CMK (cell line): ENCODE data around the gene TRPV6.

Experiments used
- DNase-seq: peaks from one replicate; pipeline ENCODE4 v3.0.0-alpha.2; 2010; ENCODE audit warnings: low read depth

Gene TRPV6

DNA sequence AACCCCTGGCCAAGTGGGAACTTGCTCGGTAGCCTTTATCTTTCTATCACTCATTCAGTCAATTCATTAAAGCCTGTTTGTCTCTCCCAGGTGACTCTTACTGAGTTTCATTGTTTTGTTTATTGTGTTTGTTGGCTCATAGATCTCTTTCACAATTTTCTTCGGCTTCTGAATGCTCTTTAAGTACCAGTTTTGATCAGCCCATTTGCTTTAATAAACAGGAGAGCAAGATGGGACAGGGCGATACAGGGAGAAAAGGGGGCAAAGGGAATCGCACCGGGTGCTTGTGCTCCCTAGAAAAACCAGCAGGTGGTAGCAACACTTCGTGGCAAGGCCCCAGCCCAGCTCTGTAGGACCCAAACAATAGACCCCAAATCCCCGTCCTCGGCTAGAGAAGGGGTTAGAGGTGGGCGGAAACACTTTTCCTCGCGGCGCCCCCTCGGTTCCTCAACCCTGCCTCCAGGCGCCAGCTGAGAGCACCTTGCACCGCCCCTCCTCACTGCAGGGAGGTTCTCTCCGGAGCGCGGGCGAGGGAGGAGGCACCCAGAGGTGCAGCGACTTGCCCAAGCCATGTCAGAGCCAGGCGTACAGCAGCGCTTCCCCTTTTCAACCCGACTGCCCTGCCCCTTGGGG lies 31.7 kb downstream of the TRPV6 start:
- no peak for DNase-seq

GRCh38 chr7:142851919-142852318 lies 33.6 kb downstream of the TRPV6 start:
- DNase-seq: no peak

GRCh38 chr7:142851269-142851668 lies 34.3 kb downstream of the TRPV6 start:
- DNase-seq: no peak

DNA sequence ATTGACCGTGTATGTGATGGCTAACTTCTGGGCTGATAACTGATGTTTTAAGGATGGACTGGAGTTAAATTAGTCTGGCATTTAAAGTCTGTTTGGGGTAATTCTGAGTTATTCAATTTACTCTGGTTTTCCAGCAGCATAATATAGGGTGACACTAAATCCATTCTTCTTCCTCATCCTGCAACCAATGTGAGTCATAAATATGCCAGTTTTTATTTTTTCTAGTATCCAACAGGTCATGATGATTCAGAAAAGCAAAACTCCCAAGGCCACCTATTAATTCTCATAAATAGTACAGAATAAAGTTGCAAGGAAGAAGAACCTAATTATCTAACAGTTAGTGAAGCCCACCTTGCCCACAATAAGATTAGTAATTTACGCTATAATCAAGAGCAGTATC lies 38.2 kb downstream of the TRPV6 start:
- DNase-seq: no peak

DNA sequence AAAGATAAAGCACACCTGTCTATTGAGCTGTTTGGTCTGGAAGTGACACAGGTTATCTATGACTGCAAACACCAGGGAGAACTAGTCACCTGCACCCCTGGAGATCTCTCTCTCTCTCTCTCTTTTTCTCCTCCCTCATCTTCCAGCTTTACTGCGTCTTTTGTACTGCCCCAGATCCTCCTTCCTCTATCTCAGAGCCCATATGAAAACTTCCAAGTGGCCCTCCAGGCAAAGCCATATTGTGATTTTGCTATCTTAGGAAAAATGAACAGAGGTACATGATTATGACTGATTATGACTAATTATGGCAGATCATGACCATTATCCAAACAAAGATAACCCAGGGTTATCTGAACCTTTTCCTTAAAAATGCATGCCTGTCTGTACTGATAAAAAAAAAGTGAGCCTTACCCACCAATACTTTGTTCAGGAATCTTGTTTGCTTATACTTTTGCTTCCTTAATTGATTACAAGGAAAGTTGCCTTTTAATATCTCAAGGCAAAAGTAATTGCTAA lies 43.2 kb downstream of the TRPV6 start:
- no peak for DNase-seq

GRCh38 chr7:142838461-142839213 lies 46.9 kb downstream of the TRPV6 start:
- DNase-seq: no peak

DNA sequence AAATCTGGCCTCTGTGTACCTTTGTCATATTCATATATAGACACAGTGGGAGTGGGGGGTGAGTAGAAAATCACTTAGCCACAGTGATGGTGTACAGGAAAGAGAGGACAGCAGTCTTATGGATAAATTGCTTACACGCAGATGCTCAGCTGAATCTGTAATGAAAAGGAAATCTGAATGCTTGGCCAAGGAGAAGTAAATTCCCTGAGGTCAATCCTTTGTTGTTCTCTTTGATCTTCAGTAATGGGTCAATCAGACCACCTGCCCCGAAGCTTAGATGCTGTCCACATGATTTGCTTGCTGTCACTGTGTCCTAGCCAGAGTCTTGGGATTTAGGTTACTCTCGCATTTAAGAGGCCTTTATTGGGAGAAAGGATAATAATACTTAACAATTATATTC lies 49.1 kb downstream of the TRPV6 start:
- no peak for DNase-seq

GRCh38 chr7:142835487-142835886 lies 50.1 kb downstream of the TRPV6 start:
- DNase-seq: no peak

- no peak for DNase-seq
Observed at GRCh38 chr7:142833174-142834048, 52.1 kb downstream of the TRPV6 start.

DNA sequence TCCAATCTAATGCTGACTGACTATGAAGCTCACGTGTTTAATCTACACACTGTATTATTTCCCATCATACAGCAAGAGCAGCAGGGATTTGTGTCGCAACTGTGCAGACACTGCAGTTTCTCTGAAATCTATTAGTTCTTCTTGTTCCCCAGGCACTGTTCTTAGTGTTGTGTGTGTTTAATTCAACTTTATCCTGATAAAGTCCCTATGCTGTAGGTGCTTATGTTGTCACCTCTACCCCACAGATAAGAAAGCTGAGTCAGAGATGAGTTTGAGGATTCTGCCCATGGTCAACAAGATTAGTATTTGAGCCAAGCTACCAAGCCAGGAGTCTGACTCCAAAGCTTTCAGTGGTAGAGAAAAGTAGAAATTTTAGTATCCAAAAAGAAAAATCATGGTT lies 53.1 kb downstream of the TRPV6 start:
- DNase-seq: no peak

GRCh38 chr7:142827951-142828500 lies 57.5 kb downstream of the TRPV6 start:
- no peak for DNase-seq

DNA sequence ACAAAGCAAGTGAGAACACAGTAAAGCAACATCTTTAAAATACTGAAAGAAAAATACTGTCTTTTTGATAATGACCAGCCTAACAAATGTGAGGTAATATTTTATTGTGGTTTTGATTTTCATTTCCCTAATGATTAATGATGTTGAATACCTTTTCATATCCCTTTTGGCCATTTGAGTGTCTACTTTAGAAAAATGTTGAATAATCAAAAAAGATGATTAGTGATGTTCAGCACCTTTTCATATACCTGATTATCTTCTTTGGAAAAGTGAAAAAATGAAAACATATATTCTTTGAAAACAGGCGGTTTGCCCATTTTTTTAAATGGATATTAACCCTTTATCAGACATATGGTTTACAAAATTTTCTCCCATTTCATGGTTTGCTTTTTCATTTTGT lies 62.8 kb downstream of the TRPV6 start:
- DNase-seq: no peak
